Raji (cell line): ENCODE data around the gene SIGMAR1.

ENCODE experiments used
- POLR2A ChIP-seq: IDR thresholded peaks from 2 replicates; pipeline ENCODE4 v1.6.1; 2011; ENCODE audit warnings: low read depth, low read length, control low read depth; ENCODE audit not compliant: insufficient read depth

Gene SIGMAR1

DNA sequence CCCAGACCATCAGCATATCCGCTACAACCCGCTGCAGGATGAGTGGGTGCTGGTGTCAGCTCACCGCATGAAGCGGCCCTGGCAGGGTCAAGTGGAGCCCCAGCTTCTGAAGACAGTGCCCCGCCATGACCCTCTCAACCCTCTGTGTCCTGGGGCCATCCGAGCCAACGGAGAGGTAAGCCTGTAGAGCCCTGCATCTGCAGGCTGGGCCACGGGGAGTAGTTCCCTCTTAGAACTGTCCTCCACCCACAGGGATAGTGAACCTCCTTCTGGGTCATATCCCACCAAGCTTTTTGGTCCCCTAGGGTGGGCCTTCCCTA lies 9.5 kb upstream of the SIGMAR1 start:
- no peak for TF ChIP-seq POLR2A

DNA sequence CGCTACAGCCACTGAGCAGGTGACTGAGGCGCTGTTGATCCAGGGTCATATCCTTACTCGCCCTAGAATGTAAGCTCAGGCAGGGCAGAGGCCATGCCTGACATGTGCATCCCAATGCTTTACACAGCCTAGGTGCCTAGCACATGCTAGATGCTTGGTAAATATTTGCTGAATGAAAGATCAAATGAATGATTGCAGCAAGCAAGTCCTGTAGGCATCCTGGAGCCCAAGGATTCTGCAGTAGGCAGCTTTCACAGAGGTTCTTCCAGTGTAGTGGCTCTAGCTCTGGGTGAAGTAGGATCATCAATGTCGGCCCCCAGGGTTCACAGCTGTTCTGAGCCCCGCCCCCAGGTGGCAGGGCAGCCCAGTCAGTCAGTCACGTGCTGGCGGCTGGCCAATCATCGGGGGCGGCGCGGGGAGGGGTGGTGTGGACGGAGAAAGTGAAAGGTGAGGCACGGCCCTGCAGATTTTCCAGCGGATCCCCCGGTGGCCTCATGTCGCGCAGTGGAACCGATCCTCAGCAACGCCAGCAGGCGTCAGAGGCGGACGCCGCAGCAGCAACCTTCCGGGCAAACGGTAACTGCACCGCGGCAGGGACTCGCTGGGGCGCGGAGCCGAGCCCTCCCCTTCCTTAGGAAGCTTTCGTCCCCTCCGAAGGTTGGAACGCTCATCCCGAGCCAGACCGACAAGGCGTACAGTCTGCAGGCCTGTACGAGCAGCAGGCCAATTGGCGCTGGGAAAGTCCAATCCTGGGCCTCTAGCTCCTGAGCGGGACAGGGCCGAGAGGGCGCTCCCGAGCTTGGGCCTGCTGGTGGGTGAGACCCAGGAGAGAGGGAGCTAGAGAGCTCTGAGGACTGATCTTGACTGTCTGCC lies 8.9 kb upstream of the SIGMAR1 start, which contains the start of gene GALT:
Gene GALT, plus strand, starts transcription at position 465 of the 873 bp plus-strand sequence. Its CDS starts 30 bp downstream, at position 495.
- peak; percentile 95 for TF ChIP-seq POLR2A

DNA sequence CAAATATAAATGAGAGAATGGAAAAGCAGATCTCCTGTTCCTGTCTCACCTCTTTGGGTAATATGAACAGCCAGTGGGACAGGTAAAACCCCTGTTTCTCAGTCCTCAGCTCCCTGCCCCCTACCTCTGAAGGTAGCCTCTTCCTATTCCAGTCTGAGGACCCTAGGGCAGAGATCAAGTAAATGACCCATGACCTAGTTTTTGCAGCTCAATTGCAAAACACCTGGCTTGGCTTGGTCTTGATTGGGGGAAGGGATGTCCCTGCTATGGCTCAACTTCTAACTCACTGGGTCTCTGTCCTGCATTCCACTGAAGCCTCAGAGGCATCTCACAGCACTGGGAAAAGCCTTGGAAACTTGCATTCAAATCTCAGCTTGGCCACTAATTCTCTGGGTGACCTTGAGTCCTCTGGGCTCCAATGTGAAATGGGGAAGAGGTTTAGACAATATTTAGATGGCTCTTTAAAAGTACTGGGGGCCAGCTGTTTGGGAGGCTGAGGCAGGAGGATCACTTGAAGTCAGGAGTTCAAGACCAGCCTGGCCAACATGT lies 7.3 kb upstream of the SIGMAR1 start:
- no peak for TF ChIP-seq POLR2A

DNA sequence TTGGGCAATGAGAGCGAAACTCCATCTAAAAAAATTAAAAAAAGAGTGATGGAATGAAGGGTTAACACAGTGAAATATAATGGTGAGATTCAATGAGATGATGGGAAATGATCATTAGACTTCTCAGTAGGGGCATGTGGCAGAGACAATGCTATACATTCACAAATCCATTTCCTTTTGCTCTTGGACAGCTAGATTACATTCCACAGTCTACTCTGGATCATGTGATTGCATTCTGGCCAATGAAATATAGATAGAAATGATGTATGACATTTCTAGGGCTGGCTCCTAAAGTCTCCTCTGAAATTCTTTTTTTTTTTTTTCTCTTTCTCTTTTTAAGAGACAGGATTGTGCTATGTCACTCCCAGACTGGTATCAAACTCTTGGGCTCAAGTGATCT lies 5.1 kb upstream of the SIGMAR1 start:
- no peak for TF ChIP-seq POLR2A

DNA sequence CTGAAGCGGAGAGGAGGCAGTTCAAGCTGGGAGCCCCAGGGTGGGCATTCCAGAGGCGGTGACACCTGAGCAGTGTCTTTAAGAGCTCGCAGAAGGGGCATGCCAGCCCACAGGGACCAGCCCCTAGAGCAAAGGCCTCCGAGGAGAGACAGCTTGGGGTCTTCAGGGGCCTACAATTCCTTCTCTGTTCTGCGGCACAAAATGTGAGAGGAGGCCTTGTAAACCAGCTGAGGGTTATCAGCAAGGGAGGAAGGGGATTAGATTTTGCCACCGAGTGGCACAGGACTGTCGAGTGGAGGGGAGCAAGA lies 505 bp upstream of the SIGMAR1 start:
- TF ChIP-seq POLR2A = no peak

DNA sequence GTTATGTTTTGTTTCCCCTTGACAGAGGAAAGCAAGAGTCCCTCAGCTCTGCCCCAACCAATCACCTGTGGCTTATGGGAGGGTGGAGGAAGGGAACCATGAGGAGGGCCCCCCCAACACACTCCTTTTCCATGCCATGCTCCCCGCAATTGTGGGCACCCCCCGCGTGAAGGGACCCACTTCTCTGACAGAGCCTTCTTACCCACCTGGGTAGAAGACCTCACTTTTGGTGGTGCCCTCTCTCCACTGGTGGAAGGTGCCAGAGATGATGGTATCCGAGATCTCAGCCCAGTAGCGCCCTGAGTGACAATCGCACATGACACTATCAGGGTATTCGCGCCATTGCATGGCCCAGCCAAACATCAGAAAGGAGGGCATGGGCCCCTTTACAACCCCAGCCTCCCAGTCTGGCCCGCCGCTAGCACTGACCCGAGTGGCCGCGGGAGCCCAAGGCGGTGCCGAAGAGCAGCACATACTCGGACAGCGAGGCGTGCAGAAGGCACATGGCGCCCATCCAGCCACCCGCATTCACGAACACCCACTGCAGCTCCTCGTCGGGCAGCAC lies 714 bp downstream of the SIGMAR1 start:
- no peak for TF ChIP-seq POLR2A

DNA sequence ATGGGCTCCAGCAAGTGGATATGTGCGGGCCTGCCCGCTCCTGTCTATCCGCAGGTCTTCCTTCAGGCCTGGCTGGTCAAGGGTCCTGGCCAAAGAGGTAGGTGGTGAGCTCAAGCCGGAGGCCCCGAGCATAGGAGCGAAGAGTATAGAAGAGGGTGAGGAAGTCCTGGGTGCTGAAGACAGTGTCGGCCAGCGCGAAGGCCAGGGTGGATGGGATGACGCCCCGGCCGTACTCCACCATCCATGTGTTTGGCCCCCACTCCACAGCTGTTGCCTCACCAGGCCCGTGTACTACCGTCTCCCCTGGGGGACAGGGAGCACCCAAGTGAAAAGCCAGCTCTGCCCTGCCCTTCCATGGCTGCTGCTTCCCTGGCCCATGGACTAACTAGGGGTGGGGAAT lies 2.0 kb downstream of the SIGMAR1 start:
- TF ChIP-seq POLR2A = no peak

DNA sequence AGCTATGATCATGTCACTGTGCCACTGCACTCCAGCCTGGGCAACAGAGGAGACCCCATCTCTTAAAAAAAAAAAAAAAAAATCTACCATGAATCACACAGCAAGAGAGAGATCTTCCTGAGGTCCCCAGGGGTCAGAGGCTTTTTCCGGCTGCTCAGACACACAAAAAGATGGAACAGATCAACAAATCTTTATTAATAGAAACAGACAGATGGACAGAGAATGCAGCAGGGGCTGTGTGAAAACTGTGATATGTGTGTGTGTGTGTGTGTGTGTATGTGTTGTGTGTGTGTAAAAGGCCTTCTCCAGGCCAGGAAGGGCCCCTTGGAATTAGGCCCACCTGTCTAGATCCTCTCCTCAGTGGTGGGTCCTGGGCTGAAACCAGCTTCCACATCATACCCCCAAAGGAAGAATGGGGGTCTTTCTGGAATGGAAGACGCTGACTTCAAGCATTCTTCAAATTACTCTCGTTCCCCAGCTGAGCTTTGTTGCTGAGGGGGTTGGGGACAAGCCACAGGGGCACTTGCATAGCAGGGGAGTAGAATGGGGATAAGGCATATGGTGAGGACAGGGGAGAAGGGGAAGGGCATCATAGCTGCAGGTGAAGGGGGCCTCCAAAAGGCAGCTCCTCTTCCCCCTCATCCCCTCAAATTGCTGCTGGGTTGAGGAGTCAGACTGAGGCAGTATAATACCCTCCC lies 2.9 kb downstream of the SIGMAR1 start:
- TF ChIP-seq POLR2A = no peak

DNA sequence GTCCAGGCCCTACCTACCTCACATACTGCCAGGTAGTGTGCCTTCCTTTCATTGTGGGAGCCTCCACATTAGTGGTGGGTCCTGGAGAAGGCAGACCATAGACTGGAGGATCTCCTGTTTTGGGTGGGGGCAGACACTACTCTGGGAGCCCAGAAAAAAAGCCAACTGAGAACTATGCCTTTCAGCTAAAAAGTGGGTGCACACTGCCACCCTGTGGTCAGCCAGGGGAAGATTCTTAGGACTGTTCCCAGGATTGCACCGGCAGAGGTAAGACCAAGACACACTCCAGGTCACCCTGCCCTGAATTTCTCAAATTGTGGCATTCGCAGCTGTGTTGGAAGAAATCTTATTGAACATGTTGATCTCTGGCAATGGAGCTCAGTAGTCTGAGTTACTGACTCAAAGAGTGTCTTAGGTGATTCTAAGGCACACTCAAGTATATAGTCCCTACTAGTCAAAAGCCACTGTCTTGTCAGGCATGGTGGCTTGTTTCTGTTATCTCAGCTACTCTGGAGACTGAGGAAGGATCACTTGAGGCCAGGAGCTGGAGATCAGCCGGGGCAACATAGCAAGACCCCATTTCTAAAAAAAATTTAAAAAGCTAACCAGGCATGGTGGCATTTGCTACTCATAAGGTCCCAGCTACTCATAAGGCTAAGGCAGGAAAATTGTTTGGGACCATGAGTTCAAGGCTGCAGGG lies 3.6 kb downstream of the SIGMAR1 start:
- TF ChIP-seq POLR2A = peak; percentile 50

DNA sequence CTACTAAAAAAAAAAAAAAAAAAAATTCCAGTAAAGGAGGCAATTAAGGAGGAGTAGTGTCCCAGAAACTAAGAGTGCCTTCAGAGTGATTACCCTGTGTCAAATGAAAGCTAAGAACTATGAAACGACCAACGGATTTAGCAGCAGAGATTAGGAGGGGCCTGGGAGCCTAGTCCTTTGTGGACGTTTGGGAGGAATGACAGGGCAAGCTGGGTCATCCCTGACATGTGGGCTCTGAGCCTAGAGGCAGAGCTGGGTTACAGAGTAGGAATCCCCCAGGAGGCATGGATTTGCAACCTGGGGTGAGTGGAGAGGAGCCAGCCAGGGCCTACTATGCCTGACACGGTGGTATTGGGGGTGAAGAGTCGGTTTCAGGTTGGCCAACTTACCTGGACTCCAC lies 4.4 kb downstream of the SIGMAR1 start:
- TF ChIP-seq POLR2A = no peak; the same call in 1 of the 2 replicates

DNA sequence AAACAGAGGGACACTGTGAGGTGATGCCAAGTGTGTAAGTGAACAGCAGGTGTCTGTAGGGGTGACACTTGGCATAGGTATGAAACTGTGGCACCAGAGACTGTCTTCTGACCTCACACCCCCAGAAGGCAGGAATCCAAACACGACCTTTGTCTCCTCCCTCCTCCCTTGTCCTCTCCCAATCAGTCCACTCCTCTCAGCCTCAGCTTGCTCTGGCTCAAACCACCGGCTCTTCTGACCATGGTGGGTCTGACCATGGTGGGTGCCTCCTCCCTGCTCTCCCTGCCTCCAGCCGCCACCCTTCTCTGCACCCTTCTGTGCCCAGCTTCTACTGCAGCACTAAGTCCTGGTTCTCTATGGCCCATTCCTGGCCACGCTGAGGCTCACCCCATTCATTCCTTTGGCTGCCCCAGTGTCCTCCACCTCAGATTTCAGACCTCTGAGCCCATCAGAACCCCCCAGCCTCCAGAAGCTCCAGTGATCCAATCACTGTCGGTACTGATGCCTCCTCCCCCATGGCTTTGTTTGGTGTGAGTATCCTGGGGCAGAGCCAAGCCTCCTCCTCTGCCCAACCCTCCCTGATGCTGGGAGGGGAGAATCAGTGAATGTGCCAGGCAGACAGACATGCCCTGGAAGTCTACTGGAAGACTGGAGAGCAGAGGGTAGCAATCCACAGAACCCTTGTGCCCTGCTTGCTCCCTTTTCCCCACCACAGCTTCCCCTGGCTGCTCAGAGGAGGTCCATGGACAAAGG lies 7.0 kb downstream of the SIGMAR1 start:
- TF ChIP-seq POLR2A = no peak

DNA sequence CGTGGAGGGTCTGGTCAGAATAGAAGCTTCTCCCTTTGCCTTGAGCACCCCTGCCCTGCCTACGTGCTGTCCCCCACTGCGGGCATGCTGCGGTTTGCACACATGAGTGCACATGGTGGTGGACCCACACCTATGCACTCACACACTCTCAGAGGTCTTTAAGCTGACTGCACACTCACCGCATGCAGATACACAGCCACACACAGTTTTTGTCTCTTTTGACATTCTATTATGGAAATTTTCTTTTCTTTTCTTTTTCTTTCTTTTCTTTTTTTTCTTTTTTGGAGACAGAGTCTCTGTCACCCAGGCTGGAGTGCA lies 8.1 kb downstream of the SIGMAR1 start:
- no peak for TF ChIP-seq POLR2A

DNA sequence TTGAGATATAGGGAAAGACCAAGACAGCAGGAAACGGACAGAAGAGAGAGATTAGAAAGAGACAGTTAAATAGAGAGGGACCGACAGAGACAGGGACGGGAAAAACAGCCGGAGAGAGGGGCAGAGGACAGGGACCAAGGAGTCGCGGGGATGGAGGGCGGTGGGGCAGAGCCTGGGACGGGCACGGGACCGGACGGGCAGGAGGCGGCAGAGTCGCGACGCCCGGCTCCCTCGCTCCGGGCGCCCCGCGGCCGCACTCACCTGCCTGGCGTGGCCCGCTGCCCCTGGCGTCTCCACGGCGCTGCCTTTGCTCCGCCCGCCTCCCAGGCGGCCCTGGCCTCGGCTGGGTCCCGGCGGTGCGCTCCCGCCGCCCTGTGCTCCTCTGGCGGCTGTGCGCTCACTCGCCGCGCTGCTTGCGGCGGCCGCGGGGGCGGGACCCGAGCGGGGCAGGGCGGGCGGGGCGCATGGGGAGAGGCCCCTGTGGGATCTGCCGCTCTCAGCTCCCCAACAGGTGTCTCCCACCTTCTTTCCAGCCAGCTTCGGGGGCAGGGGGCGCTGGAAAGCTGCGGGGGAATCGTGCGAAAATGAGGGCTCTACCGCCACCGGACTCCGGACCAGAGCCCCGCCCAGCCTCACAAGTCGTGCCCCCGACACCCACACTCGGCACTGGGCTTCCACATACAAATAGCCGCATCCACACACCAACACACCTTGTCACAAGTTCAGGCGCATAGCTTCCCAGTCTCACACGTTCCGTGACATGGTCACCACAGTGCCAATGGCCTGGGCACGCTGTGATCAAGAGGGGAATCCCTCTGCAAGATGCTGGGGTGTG lies 8.7 kb downstream of the SIGMAR1 start, which contains the start of gene ARID3C:
Gene ARID3C, minus strand, starts transcription at position 411 of the 835 bp plus-strand sequence. CDS start 1,052 bp downstream, outside the sequence.
- no peak for TF ChIP-seq POLR2A
